ENCODE results near the gene ARHGAP45. TPM values are rescaled to one million over a fixed set of nuclear protein-coding genes. Genes with fewer than 3 reads are reported as not detected.

The ARHGAP45 gene
- polyA plus RNA-seq, 3 donors, result 10.0 to 14.9 (median 14.8) TPM

GRCh38 chr19:1053176-1054101 is 13.5 kb upstream of the ARHGAP45 start:
- DNase-seq, result no peak

DNA sequence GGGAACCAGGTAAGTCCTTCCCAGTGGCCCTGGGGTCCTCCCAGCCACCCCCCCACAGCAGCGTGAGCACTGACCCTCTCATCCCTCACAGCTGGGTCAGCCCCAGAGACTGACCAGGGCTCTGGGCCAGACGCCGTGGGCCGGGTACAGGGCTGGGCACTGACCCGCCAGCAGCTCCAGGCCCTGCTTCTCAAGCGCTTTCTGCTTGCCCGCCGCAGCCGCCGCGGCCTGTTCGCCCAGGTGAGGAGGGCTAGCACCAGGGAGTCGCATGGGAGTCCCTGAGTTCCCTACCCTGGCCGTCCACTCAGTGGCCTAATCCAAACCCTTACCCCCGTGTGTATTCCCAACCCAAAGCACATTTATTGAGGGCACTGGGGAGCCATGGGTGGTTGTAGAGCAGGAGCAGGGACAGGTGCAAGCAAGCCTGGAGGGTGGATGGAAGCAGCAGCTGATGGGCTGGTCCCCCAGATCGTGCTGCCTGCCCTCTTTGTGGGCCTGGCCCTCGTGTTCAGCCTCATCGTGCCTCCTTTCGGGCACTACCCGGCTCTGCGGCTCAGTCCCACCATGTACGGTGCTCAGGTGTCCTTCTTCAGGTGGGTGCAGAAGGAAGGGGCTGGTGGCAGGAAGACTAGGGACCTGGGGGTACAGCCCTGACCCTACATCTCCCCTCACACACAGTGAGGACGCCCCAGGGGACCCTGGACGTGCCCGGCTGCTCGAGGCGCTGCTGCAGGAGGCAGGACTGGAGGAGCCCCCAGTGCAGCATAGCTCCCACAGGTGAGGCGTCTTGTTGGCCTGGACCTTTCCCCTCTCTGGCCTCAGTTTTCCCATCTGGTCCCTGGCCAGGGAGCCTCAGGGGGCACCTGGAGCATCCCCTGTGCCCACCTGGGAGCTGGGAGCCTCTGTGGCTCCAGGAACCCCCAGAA is 12.6 kb upstream of the ARHGAP45 start:
- no peak for DNase-seq

- no peak for DNase-seq
These were observed 11.9 kb upstream of the ARHGAP45 start for GRCh38 chr19:1055028-1055425.

- no peak for DNase-seq
These were observed 10.9 kb upstream of the ARHGAP45 start for GRCh38 chr19:1055886-1056620.

DNA sequence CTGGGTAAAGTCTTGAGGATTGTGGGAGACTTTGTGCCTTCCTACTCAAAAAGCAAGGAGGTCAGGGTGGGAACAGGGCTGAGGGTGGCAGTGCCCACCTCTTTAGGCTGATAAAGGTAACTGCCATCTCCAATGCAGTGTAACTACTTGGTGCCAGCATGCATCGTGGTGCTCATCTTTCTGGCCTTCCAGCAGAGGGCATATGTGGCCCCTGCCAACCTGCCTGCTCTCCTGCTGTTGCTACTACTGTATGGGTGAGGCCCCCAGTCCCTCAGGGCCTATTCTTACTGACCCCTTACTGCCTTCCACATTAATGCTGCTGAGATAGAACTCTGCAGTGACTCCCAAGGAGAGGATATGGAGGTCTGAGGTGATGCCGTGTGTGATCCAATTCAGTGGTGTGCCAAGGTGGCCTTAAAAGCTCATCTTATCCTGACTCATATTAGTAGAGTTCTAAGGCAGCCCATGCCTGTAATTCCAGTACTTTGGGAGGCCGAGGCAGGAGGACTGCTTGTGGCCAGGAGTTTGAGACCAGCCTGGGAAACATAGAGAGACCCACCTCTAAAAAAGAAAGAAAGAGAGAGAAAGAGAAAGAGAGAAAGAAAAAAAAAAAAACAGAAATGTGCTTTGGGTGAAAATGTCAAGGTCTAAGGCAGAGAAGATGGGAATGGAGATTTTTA is 9.7 kb upstream of the ARHGAP45 start:
- DNase-seq, result no peak

DNA sequence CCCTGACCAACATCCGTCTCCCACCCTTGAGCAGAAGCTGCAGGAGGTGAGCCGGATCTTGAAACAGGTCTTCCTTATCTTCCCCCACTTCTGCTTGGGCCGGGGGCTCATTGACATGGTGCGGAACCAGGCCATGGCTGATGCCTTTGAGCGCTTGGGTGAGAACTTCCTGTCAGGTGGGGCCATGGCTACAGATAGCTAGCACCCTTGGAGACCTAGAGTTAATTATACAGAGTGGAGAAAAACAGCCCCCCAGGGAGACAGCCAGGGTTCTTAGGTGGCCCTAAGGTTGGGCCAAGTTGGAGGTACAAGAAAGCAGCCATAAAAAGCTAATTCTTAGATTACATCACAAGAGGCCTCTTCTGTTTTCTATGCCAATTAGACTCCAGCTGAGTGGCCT is 8.9 kb upstream of the ARHGAP45 start:
- DNase-seq, result no peak

- DNase-seq, result no peak
These were observed 6.3 kb upstream of the ARHGAP45 start for GRCh38 chr19:1060689-1061088.

GRCh38 chr19:1061987-1062386 is 5.0 kb upstream of the ARHGAP45 start:
- DNase-seq, result no peak

DNA sequence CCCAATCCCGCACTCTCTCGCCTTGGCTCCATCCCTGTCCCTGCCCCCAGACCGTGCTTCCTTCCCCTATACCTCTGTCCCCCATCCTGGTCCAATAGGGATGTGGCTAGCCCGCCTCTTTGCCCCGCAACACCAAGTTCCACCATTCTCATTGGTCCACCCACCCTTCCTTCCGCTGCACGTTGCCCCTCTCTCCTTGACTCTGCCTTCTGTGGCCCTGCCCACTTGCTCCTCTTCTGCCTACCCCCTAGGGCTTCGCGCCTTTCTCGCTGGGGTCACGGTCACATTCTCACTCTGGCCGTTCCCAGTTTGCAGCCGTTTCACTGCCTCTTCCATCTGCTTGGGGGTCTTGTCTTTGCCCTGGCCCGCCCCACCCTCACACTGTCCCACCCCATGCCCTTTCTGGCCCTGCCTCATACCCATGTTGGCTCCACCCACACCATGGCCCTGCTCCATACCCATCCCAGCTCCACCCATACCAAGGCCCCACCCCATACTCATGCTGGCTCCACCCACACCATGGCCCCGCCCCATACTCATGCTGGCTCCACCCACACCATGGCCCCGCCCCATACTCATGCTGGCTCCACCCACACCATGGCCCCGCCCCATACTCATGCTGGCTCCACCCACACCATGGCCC is 4.5 kb upstream of the ARHGAP45 start:
- no peak for DNase-seq

DNA sequence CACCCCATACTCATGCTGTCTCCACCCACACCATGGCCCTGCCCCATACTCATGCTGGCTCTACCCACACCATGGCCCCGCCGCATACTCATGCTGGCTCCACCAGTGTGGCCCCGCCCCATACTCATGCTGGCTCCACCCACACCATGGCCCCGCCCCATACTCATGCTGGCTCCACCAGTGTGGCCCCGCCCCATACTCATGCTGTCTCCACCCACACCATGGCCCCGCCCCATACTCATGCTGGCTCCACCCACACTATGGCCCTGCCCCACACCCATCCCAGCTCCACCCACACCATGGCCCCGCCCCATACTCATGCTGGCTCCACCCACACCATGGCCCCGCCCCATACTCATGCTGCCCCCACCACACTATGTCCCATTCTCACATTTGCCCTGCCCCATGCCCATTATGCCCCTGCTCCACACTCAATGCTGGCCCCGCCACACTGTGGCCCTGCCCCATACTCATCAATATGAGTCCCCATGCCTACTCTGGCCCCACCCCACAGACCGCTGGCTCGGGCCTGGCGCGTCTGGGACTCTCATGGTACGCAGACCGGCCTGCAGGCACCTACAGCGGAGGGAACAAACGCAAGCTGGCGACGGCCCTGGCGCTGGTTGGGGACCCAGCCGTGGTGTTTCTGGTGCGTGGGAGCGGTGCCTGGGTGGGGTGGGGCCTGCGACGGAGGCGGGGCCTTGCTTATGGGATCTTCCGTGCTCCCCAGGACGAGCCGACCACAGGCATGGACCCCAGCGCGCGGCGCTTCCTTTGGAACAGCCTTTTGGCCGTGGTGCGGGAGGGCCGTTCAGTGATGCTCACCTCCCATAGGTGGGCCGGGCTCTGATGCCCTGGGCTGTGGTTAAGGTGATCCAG is 3.7 kb upstream of the ARHGAP45 start:
- no peak for DNase-seq

- no peak for DNase-seq
These were observed 2.9 kb upstream of the ARHGAP45 start for GRCh38 chr19:1063909-1064660.

GRCh38 chr19:1064661-1065605 is 2.0 kb upstream of the ARHGAP45 start:
- no peak for DNase-seq

- no peak for DNase-seq
These were observed 1.3 kb upstream of the ARHGAP45 start for GRCh38 chr19:1065606-1066109.

GRCh38 chr19:1066251-1066747 is 668 bp upstream of the ARHGAP45 start:
- DNase-seq, result no peak

- DNase-seq, result no peak
These were observed 482 bp downstream of the ARHGAP45 start for GRCh38 chr19:1067341-1067957.

DNA sequence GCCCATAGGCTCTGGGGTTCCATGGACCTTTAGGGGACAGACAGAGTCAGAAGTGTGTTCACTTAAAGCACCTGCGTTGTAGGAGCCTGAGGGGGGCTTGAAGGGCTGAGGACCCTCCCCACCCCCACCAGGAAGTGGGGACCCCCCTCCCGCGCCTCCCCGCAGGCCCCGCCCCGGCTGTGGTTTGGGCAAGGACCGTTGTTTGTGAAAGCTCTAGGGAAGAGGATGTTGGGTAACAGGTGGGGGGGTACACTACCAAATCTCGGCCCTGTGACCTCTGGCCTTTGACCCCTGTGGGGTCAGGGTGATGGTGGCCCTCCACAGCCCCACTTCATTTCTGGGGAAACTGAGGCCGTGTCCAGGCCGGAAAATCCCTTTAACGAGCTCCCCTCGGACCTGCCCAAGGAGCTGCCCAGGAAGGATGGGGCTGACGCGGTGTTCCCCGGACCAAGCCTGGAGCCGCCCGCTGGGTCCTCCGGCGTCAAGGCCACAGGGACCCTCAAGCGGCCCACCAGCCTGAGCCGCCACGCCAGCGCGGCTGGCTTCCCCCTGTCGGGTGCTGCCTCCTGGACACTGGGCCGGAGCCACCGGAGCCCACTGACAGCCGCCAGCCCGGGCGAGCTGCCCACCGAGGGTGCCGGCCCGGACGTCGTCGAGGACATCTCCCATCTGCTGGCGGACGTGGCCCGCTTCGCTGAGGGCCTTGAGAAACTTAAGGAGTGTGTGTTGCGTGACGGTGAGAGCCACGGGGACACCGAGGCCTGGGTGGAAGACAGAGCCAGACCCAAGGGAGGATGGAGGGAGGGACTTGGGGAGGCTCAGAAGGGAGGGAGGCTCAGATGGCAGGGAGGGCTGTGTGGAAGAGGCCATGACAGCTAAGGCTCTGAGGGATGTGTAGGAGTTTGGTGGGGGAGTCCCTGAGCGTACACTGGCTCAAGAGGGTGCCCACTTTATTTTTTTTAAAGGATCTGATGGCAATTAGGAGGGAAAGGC is 1.3 kb downstream of the ARHGAP45 start:
- no peak for DNase-seq

Measured in renal pelvis (tissue), 4 donors.